Measurements from ENCODE around the gene CLINT1.
A peak's percentile ranks its signal among the peaks of the same experiment; 100 is the strongest.

The CLINT1 gene

GRCh38 chr5:157820593-157821252, 38.2 kb downstream of the CLINT1 start:
- DNase-seq (ENCODE audit: low spot score): peak; percentile 12

- no peak for DNase-seq (ENCODE audit: low spot score)
Measured at GRCh38 chr5:157819502-157820115, 39.3 kb downstream of the CLINT1 start.

DNA sequence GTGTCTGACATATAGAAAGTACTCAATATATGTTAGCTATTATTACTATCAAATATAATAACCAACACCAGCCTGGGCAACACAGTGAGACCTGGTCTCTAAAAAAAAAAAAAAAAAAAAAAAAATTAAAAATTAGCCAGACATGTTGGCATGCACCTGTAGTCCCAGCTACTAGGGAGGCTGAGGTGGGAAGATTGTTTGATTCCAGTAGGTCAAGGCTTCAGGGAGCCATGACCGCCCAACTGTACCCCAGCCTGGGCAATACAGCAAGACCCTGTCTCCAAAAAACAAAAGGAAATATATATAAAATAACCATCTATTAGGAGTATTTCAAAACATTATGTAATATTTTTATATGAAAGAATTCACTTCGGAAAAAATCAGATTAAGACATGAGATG, 40.6 kb downstream of the CLINT1 start:
- no peak for DNase-seq (ENCODE audit: low spot score)

DNA sequence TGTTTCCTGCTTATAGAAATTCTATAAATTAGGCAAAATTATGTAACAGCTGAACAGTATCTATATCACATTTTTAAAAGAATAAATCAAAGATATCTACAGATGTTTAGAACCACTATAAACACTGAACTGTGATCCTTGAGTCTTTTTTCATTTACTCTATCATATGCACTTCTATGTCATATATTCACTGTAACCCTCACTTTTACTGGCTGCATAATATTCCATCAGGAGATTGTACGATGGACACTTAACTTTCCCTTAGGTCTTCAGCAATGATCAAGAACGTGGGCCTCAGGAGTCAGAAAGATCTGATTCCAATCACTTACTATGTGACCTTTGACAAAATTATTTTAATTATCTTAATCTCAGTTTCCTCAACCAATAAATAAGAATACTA, 41.0 kb downstream of the CLINT1 start:
- DNase-seq (ENCODE audit: low spot score): no peak

- no peak for DNase-seq (ENCODE audit: low spot score)
Measured at GRCh38 chr5:157817387-157817702, 41.6 kb downstream of the CLINT1 start.

GRCh38 chr5:157816682-157817386, 42.1 kb downstream of the CLINT1 start:
- DNase-seq (ENCODE audit: low spot score): no peak

DNA sequence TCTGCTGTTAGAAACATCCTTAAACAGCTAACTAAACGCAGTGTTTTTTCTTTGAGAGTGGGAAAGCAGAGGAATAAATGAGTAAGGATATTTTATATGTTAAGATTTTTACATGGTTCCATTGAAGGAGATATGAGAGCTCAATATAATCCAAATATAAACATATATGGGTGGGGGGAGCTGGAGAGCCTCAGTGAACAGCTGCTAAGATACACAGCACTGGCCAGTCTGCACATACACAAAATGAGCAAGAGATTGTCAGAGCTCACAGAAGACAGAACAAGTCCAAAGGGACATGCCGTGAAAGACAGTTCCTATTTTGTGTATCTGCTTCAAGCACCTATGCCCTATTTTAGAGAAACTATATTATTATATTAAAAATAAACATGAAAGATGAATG, 46.9 kb downstream of the CLINT1 start:
- no peak for DNase-seq (ENCODE audit: low spot score)

DNA sequence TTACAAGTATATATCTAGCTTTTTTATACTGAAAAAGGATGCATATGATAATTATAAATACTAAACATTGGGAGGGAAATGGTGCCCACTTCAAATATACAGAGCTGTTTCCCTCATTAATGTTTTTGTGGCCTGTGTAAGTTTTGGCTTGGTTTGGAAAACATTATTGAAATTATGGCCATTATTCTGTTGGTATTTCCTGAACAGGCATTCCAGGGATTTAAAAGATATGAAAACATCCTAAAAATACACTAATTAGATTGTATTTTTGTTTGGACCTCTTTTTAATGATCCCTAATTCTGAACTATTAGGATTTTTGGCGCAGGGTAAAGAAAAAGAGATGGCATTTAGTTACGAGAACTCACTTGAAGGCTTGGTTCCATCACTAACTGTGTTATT, 50.9 kb downstream of the CLINT1 start:
- DNase-seq (ENCODE audit: low spot score): no peak

- DNase-seq (ENCODE audit: low spot score): no peak
Measured at GRCh38 chr5:157802736-157803135, 56.2 kb downstream of the CLINT1 start.

DNA sequence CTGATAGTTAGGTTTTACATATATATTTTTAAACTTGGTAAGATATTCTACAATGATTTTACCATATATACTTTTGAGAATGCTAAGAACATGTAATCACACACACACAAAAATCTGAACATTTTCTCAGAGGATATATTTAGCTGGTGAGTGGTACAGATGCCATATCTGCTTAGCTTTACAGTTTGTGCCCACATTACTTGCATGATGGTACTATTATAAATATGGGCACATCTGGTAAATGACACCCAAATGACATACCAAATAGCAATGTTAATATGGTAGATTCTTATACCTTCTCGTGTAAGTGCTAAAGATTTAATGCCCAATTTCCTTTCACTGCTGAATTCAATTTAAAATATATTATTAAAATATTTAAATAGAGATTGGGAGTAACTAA, 58.8 kb downstream of the CLINT1 start:
- no peak for DNase-seq (ENCODE audit: low spot score)

DNA sequence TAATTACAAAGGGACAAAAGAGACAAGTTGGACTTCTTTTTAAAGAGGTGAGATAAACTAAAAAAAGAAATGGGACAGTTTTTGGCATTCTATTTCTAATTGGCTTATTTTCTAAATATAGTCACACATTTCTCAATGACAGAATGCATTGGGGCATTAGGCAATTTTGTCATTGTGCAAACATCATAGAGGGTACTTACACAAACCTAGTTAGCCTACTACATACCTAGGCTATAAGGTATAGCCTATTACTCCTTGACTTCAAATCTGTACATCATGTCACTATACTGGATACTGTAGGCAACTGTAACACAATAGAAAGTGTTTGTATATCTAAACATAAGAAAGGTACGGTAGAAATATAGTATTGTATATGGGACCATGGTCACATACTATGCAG, 59.4 kb downstream of the CLINT1 start:
- DNase-seq (ENCODE audit: low spot score): no peak

DNA sequence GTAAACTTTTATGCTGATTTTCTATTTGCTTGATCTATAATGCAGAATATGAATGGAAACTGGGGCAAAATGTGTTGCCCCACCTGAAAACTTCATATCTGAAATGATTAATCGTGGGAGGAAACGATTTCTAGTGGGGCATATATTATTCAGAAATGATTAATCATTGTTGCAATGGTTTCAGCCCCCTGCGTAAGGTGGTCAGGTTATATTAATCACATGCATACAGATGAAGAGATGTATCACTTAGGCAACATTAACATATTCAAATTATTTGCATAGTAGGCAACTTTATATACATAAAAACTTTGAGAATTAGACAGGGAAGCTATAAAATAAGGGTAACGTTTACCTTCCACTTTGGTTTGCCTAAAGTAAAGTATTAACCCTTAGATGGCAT, 65.6 kb downstream of the CLINT1 start:
- DNase-seq (ENCODE audit: low spot score): no peak

DNA sequence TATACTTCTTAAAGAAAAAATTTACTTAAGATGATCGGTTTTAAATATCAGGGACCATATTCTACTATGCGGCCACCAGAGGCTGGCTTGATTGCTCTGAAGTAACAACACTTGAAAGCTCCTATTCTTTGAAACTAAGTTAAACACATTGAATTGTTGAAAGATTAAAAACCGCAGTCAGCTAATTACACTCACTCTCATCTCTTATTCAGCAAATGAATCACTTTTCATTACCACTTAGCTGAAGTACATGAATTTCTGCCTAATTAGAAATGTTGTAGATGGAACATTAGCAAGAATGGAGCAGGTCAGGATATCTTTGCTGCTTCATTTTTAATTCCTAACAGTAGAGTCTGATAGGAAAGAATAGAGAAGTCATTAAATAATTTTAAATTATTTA, 73.1 kb downstream of the CLINT1 start:
- DNase-seq (ENCODE audit: low spot score): no peak

- DNase-seq (ENCODE audit: low spot score): no peak
Measured at GRCh38 chr5:157779221-157779620, 79.7 kb downstream of the CLINT1 start.

DNA sequence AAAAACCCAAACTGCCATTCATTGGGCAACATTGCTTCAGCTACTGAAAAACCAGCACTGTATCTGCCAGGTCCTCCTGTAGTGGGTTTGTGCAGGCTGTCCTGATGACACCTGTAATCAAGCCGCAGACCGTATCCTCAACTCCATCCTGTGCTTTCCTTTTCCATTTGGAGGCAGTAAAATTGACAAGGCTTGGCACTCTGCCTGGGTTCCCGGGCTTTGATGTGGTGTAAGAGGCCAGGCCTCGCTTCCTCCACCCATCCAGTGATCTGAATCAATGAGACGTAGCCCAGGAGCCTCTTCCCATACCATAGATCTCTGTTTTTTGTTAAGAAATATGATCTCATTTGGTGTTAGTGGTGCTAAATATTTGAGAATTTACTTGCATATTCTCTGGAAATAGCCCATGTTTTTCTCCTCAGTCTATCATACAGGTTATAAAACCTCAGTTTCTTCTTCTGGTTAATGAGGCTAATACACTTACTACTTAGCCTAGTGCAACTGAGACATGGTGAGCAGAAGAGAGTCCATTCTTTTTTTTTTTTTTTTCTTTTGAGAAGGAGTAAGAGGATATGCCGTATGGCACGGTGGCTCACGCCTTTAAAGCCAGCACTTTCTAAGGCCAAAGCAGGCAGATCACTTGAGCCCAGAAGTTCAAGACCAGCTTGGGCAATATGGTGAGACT, 80.7 kb downstream of the CLINT1 start:
- DNase-seq (ENCODE audit: low spot score): no peak

DNA sequence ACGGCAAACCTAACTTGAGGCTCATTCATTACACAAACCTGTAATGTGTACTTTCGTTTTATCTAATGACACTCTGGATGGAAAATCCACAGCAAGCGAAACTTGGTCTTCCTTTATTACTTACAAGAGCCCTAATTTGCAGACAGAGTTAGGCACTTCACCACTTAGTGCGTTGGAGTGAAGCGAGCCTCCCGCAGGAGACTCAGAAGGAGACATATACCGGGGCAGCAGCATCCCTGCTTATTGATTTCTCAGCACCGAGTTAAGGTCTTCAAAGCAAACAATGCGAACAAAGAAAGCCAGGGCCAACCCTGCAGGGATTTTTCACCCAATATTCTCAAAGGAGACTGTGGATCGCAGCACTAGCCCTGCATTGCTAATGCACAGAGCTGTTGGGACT, 86.8 kb downstream of the CLINT1 start:
- DNase-seq (ENCODE audit: low spot score): no peak

DNA sequence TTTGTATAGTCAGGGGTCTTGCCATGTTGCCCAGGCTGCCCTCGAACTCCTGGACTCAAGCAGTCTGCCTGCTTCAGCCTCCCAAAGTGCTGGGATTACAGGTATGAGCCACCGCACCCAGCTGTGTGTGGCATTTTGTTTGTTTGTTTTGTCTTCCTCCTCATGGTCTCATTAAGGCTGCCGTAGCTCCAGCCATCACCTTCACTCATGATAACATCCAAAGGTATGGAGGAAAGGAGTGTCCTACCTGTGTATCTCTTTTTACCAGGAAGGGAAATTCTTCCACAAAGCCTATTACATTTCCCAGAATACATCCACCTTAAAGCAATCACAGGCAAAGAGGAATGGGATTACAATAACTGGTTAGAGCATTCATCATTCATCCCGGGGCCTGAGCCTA, 88.3 kb downstream of the CLINT1 start:
- DNase-seq (ENCODE audit: low spot score): no peak

DNA sequence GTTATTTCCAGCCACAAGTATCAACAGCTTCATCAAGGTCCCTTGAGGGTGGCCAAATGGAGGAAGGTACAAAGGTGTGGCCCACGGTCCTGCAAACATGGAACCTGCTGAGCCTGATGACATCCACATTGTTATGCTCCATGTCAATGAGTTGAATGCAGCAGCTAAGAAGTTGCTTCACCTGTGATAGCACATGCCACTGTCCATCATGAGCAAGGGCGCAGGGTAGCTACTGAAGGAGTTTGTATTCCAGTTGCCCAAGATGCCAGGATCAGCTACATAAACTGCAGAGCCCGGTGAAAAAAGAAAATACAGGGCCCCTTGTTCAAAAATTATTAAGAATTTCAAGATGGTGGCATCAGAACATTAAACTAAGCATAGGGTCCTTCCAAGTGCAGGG, 91.3 kb downstream of the CLINT1 start:
- no peak for DNase-seq (ENCODE audit: low spot score)

DNA sequence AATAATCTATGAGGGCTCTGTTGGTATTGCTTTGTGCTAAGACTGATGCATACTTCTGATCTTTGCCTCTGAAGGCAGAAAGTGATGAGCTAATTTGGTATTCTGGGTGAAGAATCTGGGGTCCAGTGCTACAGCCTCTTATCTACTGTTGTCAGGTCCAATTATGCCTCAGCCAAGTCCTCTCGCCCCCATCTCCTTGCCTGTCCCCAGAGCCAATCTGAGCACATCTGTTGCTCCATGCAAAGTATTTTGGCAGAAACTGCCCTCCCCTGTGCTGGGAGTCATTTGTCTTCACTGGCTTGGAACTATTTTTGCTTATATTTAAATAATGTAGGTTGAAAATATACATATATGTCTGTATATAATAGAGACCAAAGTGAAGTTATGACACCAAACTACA, 92.0 kb downstream of the CLINT1 start:
- no peak for DNase-seq (ENCODE audit: low spot score)

DNA sequence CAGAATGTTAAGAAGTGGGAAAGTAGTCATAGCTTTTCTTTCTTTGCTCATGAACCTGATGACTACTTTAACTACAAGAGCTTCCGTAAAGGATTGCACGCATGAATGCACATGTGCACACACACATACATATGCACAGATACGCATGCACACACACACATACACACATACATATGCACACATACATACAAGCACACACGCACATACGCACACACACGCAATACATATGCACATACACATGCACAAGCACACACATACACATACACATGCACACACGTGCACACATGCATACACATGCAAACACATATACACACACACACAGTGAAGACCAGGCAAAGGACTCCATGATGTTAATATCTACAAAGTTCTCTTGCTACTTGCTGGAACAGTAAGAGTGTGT, 92.5 kb downstream of the CLINT1 start:
- DNase-seq (ENCODE audit: low spot score): no peak

DNA sequence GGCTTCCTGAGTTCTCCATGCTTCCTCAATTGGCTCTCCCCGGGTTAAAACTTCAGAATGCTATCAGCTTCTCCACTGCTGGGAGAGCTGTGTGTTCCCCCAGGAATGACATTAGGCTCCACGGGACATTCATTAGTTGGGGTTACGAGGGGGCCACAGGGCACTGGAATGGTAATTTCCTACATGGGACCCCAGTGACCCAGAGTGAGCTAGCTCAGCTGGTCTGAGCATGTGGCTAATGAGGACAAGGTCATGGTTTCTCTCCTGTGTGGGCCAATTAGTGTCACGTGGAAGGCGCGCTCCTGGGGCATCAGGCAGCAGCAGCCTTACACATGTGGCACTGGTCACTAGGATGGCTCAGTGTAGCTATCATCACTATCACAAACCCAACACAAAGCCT, 94.4 kb downstream of the CLINT1 start:
- no peak for DNase-seq (ENCODE audit: low spot score)

GRCh38 chr5:157761690-157762621, 97.0 kb downstream of the CLINT1 start:
- peak; percentile 66 for DNase-seq (ENCODE audit: low spot score)

All from AG08396 (cell line).